UCSD-AML1 (cell line): Measurements from ENCODE around the gene CFP.

Source experiments
- DNase-seq: peaks from one replicate; lab custom pipeline; 2025; ENCODE audit not compliant: unreplicated experiment; lab: John Stamatoyannopoulos, UW

CFP gene

GRCh38 chrX:47576021-47576898, 53.5 kb downstream of the CFP start:
- DNase-seq: no peak

DNA sequence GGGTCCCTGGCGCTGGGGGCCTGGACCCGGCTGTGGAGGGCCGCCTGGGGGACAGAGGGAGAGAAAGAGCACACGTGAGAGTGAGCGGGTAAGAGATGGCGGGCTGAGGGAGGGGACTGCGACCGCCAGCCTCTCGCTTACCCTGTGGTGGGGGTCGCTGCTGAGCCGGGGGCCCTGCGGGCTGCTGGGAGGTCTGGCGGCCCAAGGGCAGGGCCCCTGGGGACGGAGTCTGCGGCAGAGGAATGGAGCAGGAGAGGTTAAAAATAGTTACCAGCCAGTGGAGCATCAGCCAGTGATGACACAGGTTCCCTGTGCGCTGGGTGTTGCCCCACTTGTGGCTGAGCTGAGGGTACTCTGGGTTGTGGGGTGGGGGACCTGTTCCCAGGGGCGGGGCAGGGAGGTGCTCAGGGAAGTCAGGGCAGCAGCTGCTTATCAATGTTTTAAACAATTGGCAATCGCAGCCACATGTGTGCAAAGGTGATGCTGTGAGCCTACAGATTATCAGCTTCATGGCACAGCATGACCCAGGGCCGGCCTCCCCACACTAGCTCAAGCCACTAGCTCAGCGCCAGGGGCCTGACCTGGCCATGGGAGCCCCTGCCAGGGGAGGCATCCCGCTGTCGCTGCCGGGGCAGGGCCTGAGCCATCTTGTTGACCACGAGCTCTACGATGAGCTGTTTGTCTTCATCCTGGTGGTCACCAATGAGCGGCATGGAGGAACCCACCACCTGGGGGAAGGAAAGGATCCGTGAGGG, 55.0 kb downstream of the CFP start:
- no peak for DNase-seq

DNA sequence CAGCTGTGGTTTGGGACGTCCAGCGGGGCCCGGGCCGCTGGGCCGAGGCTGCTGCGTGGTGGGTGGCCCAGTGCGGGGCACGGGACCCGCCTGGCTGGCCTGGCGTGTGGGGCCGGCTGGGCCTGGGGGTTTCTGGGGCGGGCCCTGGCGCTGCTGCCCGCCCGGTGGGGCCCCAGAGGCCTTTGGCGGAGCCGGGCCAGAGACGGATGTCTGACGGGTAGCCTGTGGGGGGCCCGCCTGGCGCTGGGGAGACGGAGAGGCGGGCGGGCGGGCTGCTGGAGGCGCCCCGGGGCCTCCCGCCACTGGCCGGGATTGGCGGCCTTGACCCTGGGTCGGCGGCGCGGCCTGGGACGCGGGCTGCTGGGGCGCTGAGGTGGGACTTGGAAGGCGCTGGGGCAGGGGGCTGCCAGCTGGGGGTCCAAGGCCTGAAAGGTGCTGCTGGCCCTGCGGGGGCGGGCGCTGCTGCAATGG, 55.6 kb downstream of the CFP start:
- no peak for DNase-seq

DNA sequence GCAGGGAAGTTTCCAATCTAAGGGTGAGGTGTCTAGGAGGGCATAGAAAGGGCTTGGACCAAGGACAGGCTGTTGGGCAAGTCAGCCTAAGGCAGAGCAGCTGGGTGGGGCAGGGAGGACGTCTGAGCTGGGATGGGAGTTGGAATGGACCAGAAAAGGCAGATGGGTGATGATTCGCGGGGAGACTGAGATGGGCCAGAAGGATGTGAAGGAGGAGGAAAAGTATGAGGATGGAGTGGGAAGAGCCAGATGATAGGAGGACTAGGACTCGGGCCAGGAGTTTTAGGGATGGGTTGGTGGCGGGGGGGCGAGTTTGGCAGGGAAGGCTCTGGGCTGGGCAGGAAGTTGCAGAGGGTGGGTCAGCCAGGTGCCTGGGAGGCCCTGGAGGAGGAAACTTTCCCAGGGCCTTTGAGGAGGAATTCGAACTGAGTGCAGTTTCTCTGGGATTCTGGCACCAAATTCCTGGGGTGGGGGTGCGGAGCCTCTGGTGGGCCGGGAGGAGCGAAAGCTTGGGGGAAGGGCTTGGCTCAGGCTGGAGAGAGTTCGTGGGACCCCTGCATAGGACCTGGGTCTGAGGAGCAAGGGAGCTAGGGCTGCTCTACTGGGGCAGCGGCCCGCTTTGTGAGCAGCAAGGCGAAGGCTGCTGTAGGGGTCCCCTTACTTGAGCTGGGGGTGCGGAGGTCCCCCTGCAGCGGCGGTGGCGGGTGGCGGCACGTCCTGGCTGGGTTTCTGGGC, 56.2 kb downstream of the CFP start:
- no peak for DNase-seq
